GM12878 (cell line): Measurements from ENCODE around the gene SMPD3. TPM values are rescaled to one million over a fixed set of nuclear protein-coding genes. Genes with fewer than 3 reads are reported as not detected.

ENCODE experiments used
- ATAC-seq: fragments of 200-7000 bp; cut with Tn5 transposase; 3 replicates; pipeline ENCODE4 v1.9.1; 2020; ENCODE audit warnings: mild to moderate bottlenecking, moderate library complexity
- BruUV-seq: library from RNA; stranded (reverse); fragments of 400-500 nt; replicated peaks from 2 replicates; lab custom pipeline; 2021; lab: Mats Ljungman, UMichigan
- CTCF ChIA-PET: fragments of 300-600 bp; sonication (Branson Sonifier 250); formaldehyde crosslinking; extraction: SDS; loops from one replicate; lab custom pipeline; 2021; ENCODE audit warnings: inconsistent platforms; lab: Yijun Ruan, JAX
- POLR2A ChIA-PET: fragments of 350-600 bp; formaldehyde crosslinking; extraction: SDS; loops from one replicate; lab custom pipeline; 2021; ENCODE audit warnings: inconsistent platforms; lab: Charles Lee
- RAD21 ChIA-PET: fragments of 300-600 bp; sonication (Branson Sonifier 250); formaldehyde crosslinking; loops from one replicate; lab custom pipeline; 2023; ENCODE audit warnings: antibody characterized with exemption; ENCODE audit not compliant: unreplicated experiment; lab: Charles Lee
- SMC1A ChIA-PET: fragments of 300-600 bp; sonication (Branson Sonifier 250); formaldehyde crosslinking; loops from one replicate; lab custom pipeline; 2023; ENCODE audit not compliant: unreplicated experiment, uncharacterized antibody; lab: Charles Lee
- DNase-seq: peaks from one replicate; pipeline ENCODE4 v3.0.0-alpha.2; 2011; ENCODE audit warnings: low read depth, low spot score
- FAIRE-seq: peaks from 3 replicates; lab custom pipeline; 2011; peaks lifted over from hg19 to GRCh38; lab: Jason Lieb, UNC
- H2AFZ ChIP-seq: 2 replicates; pipeline ENCODE4 v1.6.0; 2011; ENCODE audit warnings: low read depth, low read length, control low read depth; ENCODE audit not compliant: control insufficient read depth
- H3K27ac ChIP-seq: 2 replicates; pipeline ENCODE4 v1.5.1; 2011; ENCODE audit warnings: control low read depth; ENCODE audit not compliant: control insufficient read depth, insufficient read depth
- H3K27me3 ChIP-seq, 2 experiments: replicated peaks in 1 of 2; 2 replicates each; pipeline versions ENCODE4 v1.6.0 to v1.6.1; 2011; ENCODE audit warnings: low read length in 1 of 2; ENCODE audit not compliant: control insufficient read depth in 2 of 2, insufficient read depth in 2 of 2
- H3K36me3 ChIP-seq, 2 experiments: 2 replicates each; pipeline ENCODE4 v1.5.1; 2011; ENCODE audit warnings: low read length in 1 of 2; ENCODE audit not compliant: control insufficient read depth in 2 of 2, insufficient read depth in 2 of 2
- H3K4me1 ChIP-seq: 2 replicates; pipeline ENCODE4 v1.6.1; 2011; ENCODE audit warnings: mild to moderate bottlenecking, low read length, moderate library complexity, mixed read lengths; ENCODE audit not compliant: control insufficient read depth, insufficient read depth
- H3K4me2 ChIP-seq: 2 replicates; pipeline ENCODE4 v1.6.0; 2011; ENCODE audit warnings: control low read depth; ENCODE audit not compliant: control insufficient read depth, insufficient read depth
- H3K4me3 ChIP-seq: fragments of 200-600 bp; sonication (generic); 2 replicates; pipeline ENCODE4 v1.5.1; 2016
- H3K79me2 ChIP-seq: 2 replicates; pipeline ENCODE4 v1.6.0; 2011; ENCODE audit warnings: low read length; ENCODE audit not compliant: control insufficient read depth, insufficient read depth
- H3K9ac ChIP-seq: 2 replicates; pipeline ENCODE4 v1.8.0; 2011; ENCODE audit warnings: low read length, control low read depth, mixed read lengths; ENCODE audit not compliant: control insufficient read depth, insufficient read depth
- H3K9me3 ChIP-seq: replicated peaks from 3 replicates; pipeline ENCODE4 v1.5.1; 2011; ENCODE audit warnings: mild to moderate bottlenecking, low read length; ENCODE audit not compliant: control insufficient read depth, insufficient read depth
- H4K20me1 ChIP-seq: 2 replicates; pipeline ENCODE4 v1.6.0; 2011; ENCODE audit not compliant: control insufficient read depth, insufficient read depth
- CTCF ChIP-seq, 3 experiments: IDR thresholded peaks in 2 of 3; conservative IDR thresholded peaks in 1 of 3; 2 replicates each; pipeline ENCODE4 v1.5.1; 2011; ENCODE audit warnings: low read depth in 3 of 3, low read length in 3 of 3, mild to moderate bottlenecking in 3 of 3, control low read depth in 2 of 3, moderate library complexity in 2 of 3, inconsistent platforms in 1 of 3, mixed read lengths in 1 of 3; ENCODE audit not compliant: control insufficient read depth in 2 of 3, insufficient read depth in 1 of 3; ENCODE audit errors: extremely low read depth in 1 of 3
- E2F8 ChIP-seq: fragments of 450-650 bp; IDR thresholded peaks from 2 replicates; pipeline ENCODE4 v1.6.1; 2018; ENCODE audit warnings: mild to moderate bottlenecking, low read depth, moderate library complexity; ENCODE audit not compliant: partially characterized antibody
- FOXK2 ChIP-seq: fragments of 450-650 bp; IDR thresholded peaks from 2 replicates; pipeline ENCODE4 v1.6.1; 2017; ENCODE audit warnings: mild to moderate bottlenecking, moderate library complexity
- SUZ12 ChIP-seq: fragments of 200-600 bp; sonication (generic); IDR thresholded peaks from one replicate; pipeline ENCODE4 v1.6.1; 2018; ENCODE audit warnings: antibody characterized with exemption, mild to moderate bottlenecking; ENCODE audit not compliant: unreplicated experiment
- WGBS: methylation state at CpG from one replicate; pipeline ENCODE4 v1.1.6; 2016; ENCODE audit warnings: low lambda C conversion rate; ENCODE audit not compliant: insufficient replicate concordance, insufficient coverage; ENCODE audit errors: missing lambda C conversion rate; 5-methylcytosine and 5-hydroxymethylcytosine counted together
- in situ Hi-C: fragments of 300-500 bp; cut with MboI; formaldehyde crosslinking; loops from 9 replicates; pipeline ENCODE4 v1.14.3; 2018; ENCODE audit warnings: mixed read lengths
- intact Hi-C: fragments of 100-400 bp; cut with micrococcal nuclease; formaldehyde crosslinking; loops from one replicate; pipeline ENCODE4 v1.14.2; 2022; ENCODE audit not compliant: unreplicated experiment
- polyA plus RNA-seq, 11 experiments: library from polyadenylated mRNA; depleted of rRNA in 4 of 11; unstranded in 6 of 11; stranded (reverse) in 5 of 11; fragments of >200 nt; fragmentation: Nextera tagmentation in 4 of 11; fragmentation: Illumina TruSeq in 1 of 11; extraction: Ambion mirVana in 4 of 11; extraction: Trizol in 1 of 11; gene quantifications; 1 replicate in 1 of 11; 2 replicates in 10 of 11; pipeline versions ENCODE4 v1.2.1 to v1.2.3, GENCODE V29; 2011 to 2016; ENCODE audit warnings: inconsistent platforms in 2 of 11, missing spikeins in 2 of 11, low read depth in 1 of 11
- total RNA-seq, 4 experiments: library from RNA; depleted of rRNA in 3 of 4; stranded (reverse); fragments of >200 nt in 3 of 4; fragmentation: Illumina TruSeq in 1 of 4; extraction: Trizol in 1 of 4; gene quantifications; 2 replicates each; pipeline versions ENCODE4 v1.2.1 to v1.2.3, GENCODE V29; 2013 to 2021

The SMPD3 gene
- total and polyA plus RNA-seq, 10 of the 15 experiments (the other 5 are each of a cell fraction or from before 2014, with no cell fraction given) = 0.04 to 2.0 (median 1.2) TPM

DNA sequence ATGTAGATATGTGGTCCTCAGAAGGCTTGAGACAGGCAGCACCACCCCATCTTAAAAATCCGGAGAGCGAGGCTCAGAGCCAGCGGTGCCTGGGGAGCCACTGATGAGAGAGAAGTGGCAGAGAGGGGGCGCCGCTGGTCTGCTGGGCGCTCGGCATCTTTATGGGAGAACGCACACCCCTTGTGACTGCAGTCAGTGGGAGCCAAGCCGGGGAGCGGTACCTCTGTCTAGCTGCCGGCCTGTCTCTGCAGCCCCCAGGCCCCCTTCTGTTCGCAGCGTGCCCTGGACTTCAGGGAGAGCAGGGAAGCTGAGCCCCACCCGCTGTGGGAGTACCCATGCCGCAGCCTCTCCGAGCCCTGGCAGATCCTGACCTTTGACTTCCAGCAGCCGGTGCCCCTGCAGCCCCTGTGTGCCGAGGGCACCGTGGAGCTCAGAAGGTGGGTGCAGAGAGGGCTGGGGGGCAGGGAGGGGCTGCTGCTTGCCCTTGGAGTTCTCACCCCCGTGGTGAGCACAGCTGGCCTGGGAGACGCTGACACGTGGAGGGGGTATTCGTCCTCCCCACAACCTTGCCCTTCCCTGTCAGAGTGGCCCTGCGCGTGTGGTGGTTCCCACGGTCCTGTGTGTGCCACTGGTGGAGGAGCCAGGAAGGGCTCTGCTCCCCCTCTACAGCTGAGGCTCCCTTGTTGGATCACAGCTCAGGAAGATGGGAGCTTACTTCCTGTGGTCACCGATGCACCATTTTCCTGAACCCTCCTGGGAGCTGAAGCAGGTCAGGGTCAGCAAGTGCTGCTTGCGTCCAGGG is 92.7 kb downstream of the SMPD3 start:
- Histone ChIP-seq H3K4me2 (peak overlapping the region; percentile 89), H3K4me3 (no peak overlapping the region), H2AFZ (no peak overlapping the region), H3K27ac (peak overlapping the region; percentile 51), H4K20me1 (no peaks in the 10 kb centered on the region), H3K9ac (no peak overlapping the region), H3K27me3 (no peaks in the 10 kb centered on the region), H3K36me3 (peaks cover 25 to 46% of the 10 kb centered on the region in 2 experiments), H3K79me2 (no peaks in the 10 kb centered on the region), H3K4me1 (peaks cover 23% of the 10 kb centered on the region), H3K9me3 (no peaks in the 10 kb centered on the region)
- TF ChIP-seq SUZ12 (no peak), E2F8 (no peak), FOXK2 (no peak), CTCF (IDR thresholded peaks at IDR 0.05 in 2 of 3, conservative IDR thresholded peaks at IDR 0.05 in 1 of 3; ENCODE audit: control insufficient read depth in 2 of 3, extremely low read depth in 1 of 3, insufficient read depth in 1 of 3, low read depth in 3 of 3, low read length in 3 of 3) (0 out of 6 replicates have a peak, but pooled peaks of 1 of the 3 experiments have one; percentile 11)
- in situ Hi-C loops (no loop called here), intact Hi-C loops (loop anchor here (1.0 kb wide), 1 partner anchor 14 kb away; no protein-coding TSS in a partner anchor)
- SMC1A ChIA-PET = interaction anchor here (0.7 to 1.5 kb wide), 7 partner anchors 10 to 94 kb away, joined by 3 to 7 read pairs (median 3); partner anchors contain the start of gene SLC7A6
- FAIRE-seq (no peak), ATAC-seq (peak; percentile 3; the same call in 2 of the 3 replicates), DNase-seq (no peak)
- BruUV-seq = no TSS peak
- CTCF ChIA-PET = interaction anchor here (0.6 to 4.6 kb wide), 10 partner anchors 11 to 94 kb away, joined by 3 to 16 read pairs (median 4); no protein-coding TSS in a partner anchor
- 81% methylated on average over 28 of the region's 28 CpGs for WGBS
- POLR2A ChIA-PET = interaction anchor here (1.1 to 1.2 kb wide), 2 partner anchors 23 to 104 kb away, joined by 3 read pairs; no protein-coding TSS in a partner anchor
- RAD21 ChIA-PET = interaction anchor here (1.0 to 2.4 kb wide), 5 partner anchors 13 to 118 kb away, joined by 3 to 9 read pairs (median 6); no protein-coding TSS in a partner anchor
